Bronchial epithelial cell (primary cell): ENCODE data around the gene CPAMD8. TPM values are rescaled to one million over a fixed set of nuclear protein-coding genes. Genes with fewer than 3 reads are reported as not detected.

Source experiments
- DNase-seq: peaks from one replicate; pipeline ENCODE4 v3.0.0-alpha.2; 2010; ENCODE audit warnings: low read depth
- FAIRE-seq: peaks from 2 replicates; lab custom pipeline; 2011; peaks lifted over from hg19 to GRCh38; lab: Jason Lieb, UNC
- H3K27me3 ChIP-seq: 2 replicates; pipeline ENCODE4 v1.5.1; 2011; ENCODE audit warnings: low read length; ENCODE audit not compliant: control insufficient read depth, insufficient read depth
- H3K36me3 ChIP-seq: 2 replicates; pipeline ENCODE4 v1.5.1; 2011; ENCODE audit warnings: low read length; ENCODE audit not compliant: control insufficient read depth, insufficient read depth
- H3K4me3 ChIP-seq: 2 replicates; pipeline ENCODE4 v1.5.1; 2011; ENCODE audit warnings: mild to moderate bottlenecking, low read depth, low read length, control low read depth
- total RNA-seq: library from RNA; depleted of rRNA; stranded (reverse); fragments of >200 nt; gene quantifications from 2 replicates; pipeline ENCODE4 v1.2.1, GENCODE V29; 2014
- TF ChIP-seq, protein P1 (sequence below): IDR thresholded peaks from 2 replicates; pipeline ENCODE4 v1.5.1; 2011; ENCODE audit warnings: mild to moderate bottlenecking, moderate library complexity, low read length, control low read depth, inconsistent platforms; ENCODE audit not compliant: insufficient read depth, severe bottlenecking

The CPAMD8 gene
- 0.53 and 1.9 TPM in 2 replicates for total RNA-seq

DNA sequence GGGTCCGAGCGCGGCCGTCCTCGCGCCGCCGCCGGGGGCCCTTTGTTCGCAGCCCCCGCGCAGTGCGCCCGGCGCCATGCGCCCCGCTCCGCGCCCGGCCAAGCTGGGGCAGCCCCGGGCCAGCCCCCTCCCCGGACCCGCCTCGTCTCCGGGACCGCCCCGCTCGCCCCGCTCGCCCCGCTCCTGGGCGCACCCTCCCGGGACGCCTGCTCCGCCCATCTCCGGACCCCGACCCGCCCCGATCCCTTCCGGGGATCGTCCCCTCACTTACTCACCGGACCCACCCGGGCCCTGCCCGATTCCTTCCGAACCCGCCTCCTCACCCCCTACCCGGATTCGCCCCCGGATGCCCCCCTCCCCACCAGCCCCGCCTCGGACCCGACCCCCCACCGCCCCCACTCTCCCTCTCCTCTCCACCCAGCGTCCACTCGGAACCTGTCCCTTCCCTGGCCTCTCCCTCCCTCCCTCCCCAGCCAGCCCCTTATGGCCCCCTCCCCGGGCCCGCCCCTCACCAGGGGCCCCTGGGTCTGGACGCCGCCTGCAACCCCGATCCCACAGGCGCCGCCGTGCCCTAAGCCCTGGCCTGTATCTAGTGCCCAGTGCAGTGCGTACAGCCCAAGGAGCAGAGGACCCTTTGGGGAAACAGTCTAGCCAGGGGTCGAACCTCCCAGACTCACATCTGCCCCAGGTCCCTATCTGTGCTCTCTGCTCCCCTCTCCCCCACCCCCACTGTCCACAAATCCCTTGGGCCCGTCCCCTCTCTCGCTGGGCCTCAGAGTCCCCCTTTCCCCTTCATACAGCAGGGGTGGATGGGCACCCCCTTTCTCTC, at the start of gene CPAMD8:
CPAMD8 (minus strand) TSS at position 105 of the 829 bp plus-strand sequence. CDS start 168 bp downstream, outside the sequence.
- no peak for FAIRE-seq
- no peak within 1 kb of the TSS for H3K4me3 ChIP-seq
- no peak for DNase-seq

GRCh38 chr19:17075864-17076542, 49.4 kb upstream of the CPAMD8 start:
- Histone ChIP-seq H3K4me3 (peak overlapping the region; percentile 95), H3K36me3 (peaks cover 2% of the 10 kb centered on the region), H3K27me3 (no peaks in the 10 kb centered on the region)
- TF ChIP-seq, protein P1, sequence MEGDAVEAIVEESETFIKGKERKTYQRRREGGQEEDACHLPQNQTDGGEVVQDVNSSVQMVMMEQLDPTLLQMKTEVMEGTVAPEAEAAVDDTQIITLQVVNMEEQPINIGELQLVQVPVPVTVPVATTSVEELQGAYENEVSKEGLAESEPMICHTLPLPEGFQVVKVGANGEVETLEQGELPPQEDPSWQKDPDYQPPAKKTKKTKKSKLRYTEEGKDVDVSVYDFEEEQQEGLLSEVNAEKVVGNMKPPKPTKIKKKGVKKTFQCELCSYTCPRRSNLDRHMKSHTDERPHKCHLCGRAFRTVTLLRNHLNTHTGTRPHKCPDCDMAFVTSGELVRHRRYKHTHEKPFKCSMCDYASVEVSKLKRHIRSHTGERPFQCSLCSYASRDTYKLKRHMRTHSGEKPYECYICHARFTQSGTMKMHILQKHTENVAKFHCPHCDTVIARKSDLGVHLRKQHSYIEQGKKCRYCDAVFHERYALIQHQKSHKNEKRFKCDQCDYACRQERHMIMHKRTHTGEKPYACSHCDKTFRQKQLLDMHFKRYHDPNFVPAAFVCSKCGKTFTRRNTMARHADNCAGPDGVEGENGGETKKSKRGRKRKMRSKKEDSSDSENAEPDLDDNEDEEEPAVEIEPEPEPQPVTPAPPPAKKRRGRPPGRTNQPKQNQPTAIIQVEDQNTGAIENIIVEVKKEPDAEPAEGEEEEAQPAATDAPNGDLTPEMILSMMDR, result no peak
- FAIRE-seq (no peak), DNase-seq (peak; percentile 10)

More for the DNA sequence above, at the start of gene CPAMD8:
- TF ChIP-seq, protein P1, result no peak
- peaks cover 9% of the 10 kb centered on the region for H3K27me3 ChIP-seq
- no peaks in the 10 kb centered on the region for H3K36me3 ChIP-seq

DNA sequence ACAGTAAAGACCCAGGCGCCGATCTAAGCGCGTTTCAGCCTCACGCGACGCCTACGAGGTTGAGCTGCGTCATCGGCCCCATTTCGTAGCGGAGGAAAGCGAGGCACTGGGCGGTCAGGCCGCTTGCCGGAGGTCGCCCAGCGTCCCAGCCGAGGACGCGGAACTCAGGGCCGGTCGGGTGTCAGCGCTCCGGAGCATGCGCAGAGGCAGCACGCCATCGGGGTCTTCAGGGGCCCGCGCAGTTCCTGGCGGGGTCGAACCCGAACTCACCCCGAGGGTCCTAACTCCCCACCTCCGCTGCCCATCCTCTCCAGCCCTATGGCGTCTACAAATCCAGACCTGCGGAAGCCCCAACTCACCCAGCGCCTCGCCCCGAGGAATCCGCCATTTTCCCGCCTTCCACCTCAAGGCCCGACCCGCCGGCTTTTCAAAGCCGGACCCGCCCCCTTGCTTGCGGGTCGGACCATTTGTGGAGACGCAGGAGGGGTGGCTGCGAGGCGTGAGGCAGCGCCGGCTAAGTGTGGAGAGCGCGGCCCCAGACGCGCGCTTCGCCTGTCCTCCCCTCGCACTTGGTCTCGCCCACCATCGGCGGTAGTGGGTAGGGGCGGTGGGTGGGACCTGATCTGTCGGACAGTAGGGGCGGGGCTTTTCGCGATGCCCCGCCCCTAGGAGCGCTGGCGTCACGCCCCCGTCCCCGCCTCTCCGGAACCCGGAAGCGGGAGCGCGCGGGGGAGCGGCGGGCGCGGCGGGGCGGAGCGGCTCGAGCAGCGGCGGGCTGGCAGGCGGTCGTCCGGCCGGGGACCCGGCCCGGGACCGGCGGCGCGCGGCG, 48.6 kb upstream of the CPAMD8 start, which contains the start of the genes HAUS8 and MYO9B:
HAUS8 (minus strand) TSS at position 418 of the 829 bp plus-strand sequence; CDS start at position 388, 30 bp downstream.
MYO9B (plus strand) TSS at position 743 of the 829 bp plus-strand sequence. CDS start 25,941 bp downstream, outside the sequence.
- peaks cover 2% of the 10 kb centered on the region for H3K36me3 ChIP-seq
- peak within 1 kb of the TSS; percentile 95 for H3K4me3 ChIP-seq
- TF ChIP-seq, protein P1, result no peak
- no peaks in the 10 kb centered on the region for H3K27me3 ChIP-seq
- peak; percentile 94 for DNase-seq
- no peak for FAIRE-seq

GRCh38 chr19:17074634-17075034, 48.0 kb upstream of the CPAMD8 start:
- Histone ChIP-seq H3K36me3 (peaks cover 2% of the 10 kb centered on the region), H3K27me3 (no peaks in the 10 kb centered on the region), H3K4me3 (peak overlapping the region; percentile 79)
- DNase-seq (no peak), FAIRE-seq (no peak)
- TF ChIP-seq, protein P1, result no peak

- FAIRE-seq (no peak), DNase-seq (no peak)
- Histone ChIP-seq H3K4me3 (peak overlapping the region; percentile 79), H3K36me3 (peaks cover 2% of the 10 kb centered on the region), H3K27me3 (no peaks in the 10 kb centered on the region)
- TF ChIP-seq, protein P1, result no peak
These were observed 47.4 kb upstream of the CPAMD8 start for GRCh38 chr19:17073869-17074633.
